ENCODE results near the gene XYLT1.

The XYLT1 gene

GRCh38 chr16:17072104-17072503 is 398.7 kb downstream of the XYLT1 start:
- H3K4me3 ChIP-seq (ENCODE audit: low read depth, low read length) = no peak overlapping the region
- TF ChIP-seq CTCF (IDR thresholded peaks at IDR 0.05; ENCODE audit: borderline replicate concordance, insufficient read depth, low read depth, low read length) = no peak

GRCh38 chr16:17070882-17071592 is 399.7 kb downstream of the XYLT1 start:
- H3K4me3 ChIP-seq (ENCODE audit: low read depth, low read length) = no peak overlapping the region

GRCh38 chr16:17069681-17070080 is 401.1 kb downstream of the XYLT1 start:
- H3K4me3 ChIP-seq (ENCODE audit: low read depth, low read length) = no peak overlapping the region
- no peak for TF ChIP-seq CTCF (IDR thresholded peaks at IDR 0.05; ENCODE audit: borderline replicate concordance, insufficient read depth, low read depth, low read length)

More at GRCh38 chr16:17070882-17071592, 399.7 kb downstream of the XYLT1 start:
- TF ChIP-seq CTCF (IDR thresholded peaks at IDR 0.05; ENCODE audit: borderline replicate concordance, insufficient read depth, low read depth, low read length) = no peak

DNA sequence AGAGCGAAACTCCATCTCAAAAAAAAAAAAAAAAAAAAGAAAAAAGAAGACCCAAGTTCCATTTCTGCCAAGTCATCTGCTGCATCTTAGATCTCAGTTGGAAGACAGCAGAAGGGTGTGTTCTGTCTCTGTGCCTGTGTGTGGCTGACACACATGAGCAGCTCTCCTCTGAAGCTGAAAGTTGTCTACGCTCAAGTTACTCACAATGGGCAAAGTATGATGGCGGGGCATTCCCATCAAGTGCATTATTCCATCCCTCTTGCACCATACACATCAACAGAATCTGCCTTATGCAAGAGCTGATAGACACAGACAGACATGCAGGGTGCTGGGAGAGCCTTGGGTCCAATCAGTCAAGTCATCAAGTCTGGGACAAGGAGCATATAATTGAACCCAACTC is 402.2 kb downstream of the XYLT1 start:
- H3K4me3 ChIP-seq (ENCODE audit: low read depth, low read length) = no peak overlapping the region
- TF ChIP-seq CTCF (IDR thresholded peaks at IDR 0.05; ENCODE audit: borderline replicate concordance, insufficient read depth, low read depth, low read length) = no peak

- no peak for TF ChIP-seq CTCF (IDR thresholded peaks at IDR 0.05; ENCODE audit: borderline replicate concordance, insufficient read depth, low read depth, low read length)
Observed at GRCh38 chr16:17067882-17068281, 402.9 kb downstream of the XYLT1 start.

DNA sequence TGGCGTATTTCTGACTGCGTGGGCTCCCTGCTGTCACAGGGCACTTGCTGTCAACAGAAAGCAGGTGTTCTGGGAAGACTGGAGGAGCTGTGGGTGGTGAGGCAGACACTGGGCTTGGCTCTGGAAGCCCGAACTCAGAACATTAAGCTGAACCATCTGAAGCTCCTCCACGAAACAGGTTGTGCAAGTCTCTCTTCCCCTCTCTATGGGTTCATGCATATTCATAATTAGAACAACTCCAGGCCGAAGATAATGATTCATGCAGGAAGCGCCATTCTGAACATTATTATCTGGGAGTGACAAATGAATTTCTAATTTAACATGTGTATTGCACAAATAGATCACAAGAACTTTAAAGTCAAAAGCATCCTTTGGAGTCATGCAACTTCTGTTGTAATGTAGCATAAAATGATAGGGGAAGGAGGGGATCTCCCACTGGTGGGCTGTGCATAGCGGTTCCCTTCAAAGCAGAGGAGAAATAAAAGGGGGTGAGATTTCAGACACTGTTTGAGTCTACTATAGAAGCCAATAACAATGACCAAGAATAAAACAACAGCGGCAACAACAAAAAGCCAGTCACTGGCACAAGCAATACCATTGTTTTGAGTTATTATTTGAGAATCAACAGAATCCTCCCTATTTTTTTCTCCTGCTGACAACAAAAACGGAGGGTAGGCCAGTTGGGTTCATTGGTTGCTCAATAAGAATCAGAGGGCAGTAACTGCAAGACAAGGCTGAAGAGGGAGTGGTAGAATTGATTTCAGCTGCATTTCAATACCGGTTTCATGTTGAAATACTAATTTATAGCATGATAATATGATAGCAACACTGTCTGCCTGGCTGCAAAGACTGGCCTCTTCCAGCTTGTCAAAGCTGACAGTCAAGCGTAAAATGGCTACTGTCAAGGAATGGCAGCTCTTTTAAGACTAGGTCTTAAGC is 407.3 kb downstream of the XYLT1 start:
- H3K4me3 ChIP-seq (ENCODE audit: low read depth, low read length) = no peak overlapping the region
- TF ChIP-seq CTCF (IDR thresholded peaks at IDR 0.05; ENCODE audit: borderline replicate concordance, insufficient read depth, low read depth, low read length) = no peak

More at GRCh38 chr16:17067882-17068281, 402.9 kb downstream of the XYLT1 start:
- H3K4me3 ChIP-seq (ENCODE audit: low read depth, low read length) = no peak overlapping the region

Data from GM12875 (cell line).